SKM-1 (cell line): ENCODE results near the gene NEK7.
"Not testable (repeated sequence)": the region's sequence is repeated elsewhere in the genome, so short reads cannot be mapped to it uniquely, and the experiment has no call there.

ENCODE experiments used
- DNase-seq: peaks from one replicate; lab custom pipeline; 2025; ENCODE audit not compliant: unreplicated experiment; lab: John Stamatoyannopoulos, UW

The NEK7 gene

GRCh38 chr1:198205016-198205684, 48.4 kb downstream of the NEK7 start:
- no peak for DNase-seq

GRCh38 chr1:198206292-198206691, 49.5 kb downstream of the NEK7 start:
- DNase-seq: no peak

DNA sequence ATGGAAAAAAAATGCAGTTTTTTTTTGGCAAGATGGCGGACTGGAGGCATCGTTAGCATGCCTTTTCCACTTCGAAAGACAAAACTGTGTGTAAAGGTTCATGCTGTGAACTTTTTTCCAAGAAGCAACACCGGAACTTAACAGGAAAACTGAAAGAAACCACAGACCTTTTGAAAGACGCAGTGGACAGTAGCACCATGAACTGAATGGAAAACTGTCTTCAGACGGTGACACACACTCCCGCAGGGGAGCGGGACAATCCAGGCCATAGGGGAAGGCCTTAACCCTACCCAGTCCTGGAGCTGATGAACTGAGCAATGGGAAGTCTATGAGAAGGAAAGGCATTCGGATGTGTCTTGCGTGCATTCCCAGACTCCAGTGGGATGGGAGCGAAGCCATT, 54.9 kb downstream of the NEK7 start:
- DNase-seq: no peak

GRCh38 chr1:198212126-198212525, 55.3 kb downstream of the NEK7 start:
- no peak for DNase-seq

DNA sequence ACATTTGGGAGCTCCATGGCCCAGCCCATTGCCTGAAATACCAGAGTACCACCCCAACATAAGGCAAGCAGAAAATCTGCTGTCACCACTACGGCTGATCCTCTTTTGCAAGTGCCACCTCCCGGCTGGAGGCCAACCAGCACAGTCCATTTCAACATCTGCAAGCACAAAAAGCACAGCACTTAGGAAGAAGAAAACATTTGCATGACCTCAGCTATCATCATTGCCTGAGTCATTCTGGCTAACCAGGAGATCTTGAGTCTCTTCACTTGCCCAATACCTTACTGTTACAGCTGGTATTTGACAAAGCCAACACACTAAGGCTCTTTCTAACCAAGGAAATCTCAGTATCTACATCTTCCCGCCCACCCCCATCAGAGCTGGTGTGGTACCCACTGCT, 55.9 kb downstream of the NEK7 start:
- no peak for DNase-seq

GRCh38 chr1:198214924-198215323, 58.1 kb downstream of the NEK7 start:
- no peak for DNase-seq

DNA sequence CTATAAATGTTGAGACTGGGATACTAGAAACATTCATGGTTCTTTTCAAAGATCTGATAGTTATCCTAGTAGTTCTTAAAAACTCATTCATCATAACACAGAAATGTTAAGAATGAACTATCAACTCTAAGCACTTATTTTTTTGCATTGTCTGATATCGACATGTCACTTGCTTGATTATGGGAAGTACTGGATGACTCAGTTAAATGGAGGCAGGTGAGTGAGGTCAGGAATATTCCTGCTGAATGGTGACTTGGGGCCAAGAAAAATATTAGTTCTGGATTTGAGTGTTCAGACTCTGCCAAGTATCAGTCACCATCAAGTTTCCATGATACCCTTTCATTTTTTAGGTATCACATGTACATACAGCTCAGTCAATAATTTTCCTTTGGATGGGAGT, 63.6 kb downstream of the NEK7 start:
- no peak for DNase-seq

- not testable (repeated sequence) for DNase-seq
Measured at GRCh38 chr1:198227010-198227409, 70.2 kb downstream of the NEK7 start.

- not testable (repeated sequence) for DNase-seq
Measured at GRCh38 chr1:198227454-198227853, 70.7 kb downstream of the NEK7 start.

DNA sequence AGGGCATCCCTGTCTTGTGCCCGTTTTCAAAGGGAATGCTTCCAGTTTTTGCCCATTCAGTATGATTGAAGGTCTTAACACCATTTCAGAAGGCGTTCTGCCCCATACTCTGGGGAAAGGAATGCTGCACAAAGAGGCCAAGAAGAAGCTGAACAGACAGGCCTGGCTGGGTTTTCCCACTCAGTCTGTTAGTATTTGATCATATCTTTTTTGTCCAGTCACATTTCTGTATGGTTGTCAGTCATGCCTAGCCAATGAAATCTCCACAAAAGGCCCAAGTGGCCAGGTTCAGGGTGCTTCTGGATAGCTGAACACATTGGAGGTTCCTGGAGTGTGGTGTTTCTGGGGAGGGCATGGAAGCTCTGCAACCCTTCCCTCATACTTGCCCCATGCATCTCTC, 72.1 kb downstream of the NEK7 start:
- DNase-seq: no peak

- no peak for DNase-seq
Measured at GRCh38 chr1:198231779-198232178, 75.0 kb downstream of the NEK7 start.

DNA sequence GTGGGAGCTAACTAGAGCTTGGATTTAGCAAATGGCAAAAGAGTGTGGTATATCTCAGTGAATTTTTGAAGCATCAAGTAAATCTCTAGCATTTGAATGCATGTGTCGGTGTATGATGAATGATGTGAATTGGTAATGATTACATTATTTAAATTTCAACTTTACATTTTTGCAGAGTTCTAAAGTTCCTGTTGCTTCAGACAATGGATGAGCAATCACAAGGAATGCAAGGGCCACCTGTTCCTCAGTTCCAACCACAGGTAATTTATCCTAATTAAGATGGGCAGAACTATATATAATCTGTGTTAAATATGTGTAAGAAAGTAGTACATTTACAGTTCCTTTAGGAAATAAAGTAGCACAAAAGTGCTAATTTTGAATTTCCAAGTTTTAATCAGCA, 75.6 kb downstream of the NEK7 start:
- DNase-seq: no peak

DNA sequence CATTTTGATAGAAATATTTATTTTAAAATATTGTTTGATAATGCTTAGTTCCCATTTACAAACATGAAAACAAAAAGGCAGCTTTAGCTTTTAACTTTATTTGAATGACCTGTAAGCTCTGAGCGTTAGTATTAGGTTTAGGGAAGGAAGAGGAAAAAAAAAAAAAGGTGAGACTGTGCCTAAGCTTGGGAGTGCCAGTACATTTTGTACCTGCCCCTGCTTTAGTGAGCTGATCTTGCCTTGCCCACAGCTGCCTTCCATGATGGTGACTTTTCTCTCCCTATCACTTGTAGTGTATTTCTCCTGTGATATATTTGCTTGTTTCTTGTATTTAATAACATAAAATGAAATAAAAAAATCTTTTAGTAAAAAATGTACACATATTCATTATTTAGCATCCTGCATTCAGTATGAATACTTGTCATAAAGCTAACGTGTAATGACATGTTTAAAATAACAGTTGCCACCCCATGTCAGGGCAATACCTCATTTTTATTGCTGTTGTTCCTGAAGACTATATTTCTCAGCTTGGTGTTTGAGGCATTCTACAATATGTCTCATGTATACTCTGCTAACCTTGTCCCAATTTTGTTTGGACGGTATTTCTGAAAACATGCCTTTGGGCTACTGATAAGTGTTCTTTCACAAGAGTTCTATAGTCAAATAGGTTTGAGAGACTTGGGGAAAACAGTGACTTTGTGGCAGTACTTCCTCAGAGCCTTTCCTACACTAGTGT, 76.3 kb downstream of the NEK7 start:
- DNase-seq: no peak

GRCh38 chr1:198234520-198235251, 77.9 kb downstream of the NEK7 start:
- DNase-seq: no peak

DNA sequence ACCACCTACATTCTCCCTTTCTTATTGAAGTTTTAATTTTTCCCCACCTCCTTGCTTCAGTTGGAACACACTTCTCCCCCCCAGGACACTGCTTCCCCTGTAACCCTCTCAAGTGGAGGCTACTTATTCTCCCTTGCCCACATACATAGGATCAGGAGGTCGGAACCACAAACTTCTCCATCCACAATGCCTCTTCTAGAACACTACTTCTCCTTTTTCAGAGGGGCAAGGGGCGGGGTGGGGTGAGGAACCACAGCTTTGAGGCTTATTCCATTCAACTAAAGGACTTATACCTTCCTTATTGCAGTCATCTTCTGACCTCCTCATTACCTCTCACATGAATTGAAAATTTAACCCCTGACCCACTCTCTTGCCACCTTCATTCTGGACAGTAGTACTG, 81.3 kb downstream of the NEK7 start:
- DNase-seq: peak; percentile 98

GRCh38 chr1:198241553-198241952, 84.8 kb downstream of the NEK7 start:
- DNase-seq: no peak

DNA sequence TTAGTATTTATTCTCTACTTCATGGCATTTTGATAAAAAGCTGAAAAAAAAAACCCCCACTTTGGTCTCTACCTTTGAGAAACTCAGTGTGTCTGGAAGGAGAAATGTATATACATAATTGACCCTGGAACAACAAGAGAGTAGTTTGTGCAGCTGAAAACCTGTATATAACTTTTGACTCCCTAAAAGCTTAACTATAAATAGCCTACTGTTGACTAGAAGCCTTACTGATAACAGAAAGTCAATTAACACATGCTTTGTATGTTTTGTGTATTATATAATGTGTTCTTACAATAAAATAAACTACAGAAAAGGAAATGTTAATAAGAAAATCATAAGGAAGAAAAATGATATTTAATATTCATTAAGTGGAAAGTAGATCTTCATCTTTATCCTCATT, 88.0 kb downstream of the NEK7 start:
- DNase-seq: no peak

- DNase-seq: no peak
Measured at GRCh38 chr1:198245379-198245778, 88.6 kb downstream of the NEK7 start.

DNA sequence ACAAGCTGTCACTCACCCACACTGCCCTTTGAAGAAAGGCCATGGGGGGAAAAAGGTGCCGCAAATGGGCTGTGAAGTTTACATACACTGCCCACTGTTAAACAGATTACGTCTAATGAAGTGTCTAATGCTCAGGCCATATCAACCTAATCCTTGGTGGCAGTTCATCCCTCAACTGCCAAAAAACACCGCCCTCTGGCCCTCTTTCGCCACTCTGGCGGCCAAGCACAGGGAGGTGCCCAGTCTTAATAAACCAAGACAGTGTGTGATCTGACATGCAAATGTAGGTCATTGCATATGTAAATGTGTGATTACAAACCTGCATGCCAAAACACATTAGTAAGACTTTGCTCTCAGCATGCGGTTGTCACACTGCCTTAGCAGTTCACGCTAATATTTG, 89.5 kb downstream of the NEK7 start:
- DNase-seq: no peak

DNA sequence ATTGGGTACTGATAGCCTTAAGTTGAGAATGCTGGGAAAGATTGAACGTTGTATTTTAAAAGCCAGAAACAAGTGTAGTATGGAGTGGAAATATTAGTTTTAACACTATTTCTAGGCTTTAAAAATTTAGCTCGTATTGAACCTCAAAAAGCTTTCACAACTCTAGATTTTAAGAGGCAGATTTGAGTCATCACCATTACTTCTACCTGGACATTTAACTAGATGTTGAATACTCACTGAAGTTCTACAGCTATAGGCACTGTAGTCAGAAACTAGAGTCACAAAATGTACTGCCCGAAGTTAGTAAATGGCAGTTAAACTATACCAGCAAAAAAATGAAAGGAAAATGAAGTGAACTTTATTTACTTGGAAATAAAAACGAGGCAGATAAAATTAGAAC, 96.5 kb downstream of the NEK7 start:
- DNase-seq: no peak

- DNase-seq: no peak
Measured at GRCh38 chr1:198253668-198254067, 96.9 kb downstream of the NEK7 start.

- no peak for DNase-seq
Measured at GRCh38 chr1:198254521-198254920, 97.7 kb downstream of the NEK7 start.
